HS-5 (cell line): ENCODE data around the gene TMEM125.

Experiments
- DNase-seq: peaks from one replicate; pipeline ENCODE4 v3.0.0-alpha.2; 2012; ENCODE audit warnings: low read depth

TMEM125 gene

DNA sequence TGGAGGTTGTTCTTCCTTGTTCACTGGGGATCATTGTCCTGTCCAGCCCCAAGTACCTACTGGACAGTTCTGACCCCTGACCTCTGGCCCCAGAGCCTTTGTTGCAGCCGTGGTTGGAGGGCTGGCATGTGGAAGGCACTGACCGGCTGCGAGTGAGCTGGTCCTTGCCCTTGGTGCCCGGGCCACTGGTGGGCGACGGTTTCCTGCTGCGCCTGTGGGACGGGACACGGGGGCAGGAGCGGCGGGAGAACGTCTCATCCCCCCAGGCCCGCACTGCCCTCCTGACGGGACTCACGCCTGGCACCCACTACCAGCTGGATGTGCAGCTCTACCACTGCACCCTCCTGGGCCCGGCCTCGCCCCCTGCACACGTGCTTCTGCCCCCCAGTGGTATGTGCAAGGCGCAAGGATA is 42.4 kb downstream of the TMEM125 start:
- DNase-seq = no peak

DNA sequence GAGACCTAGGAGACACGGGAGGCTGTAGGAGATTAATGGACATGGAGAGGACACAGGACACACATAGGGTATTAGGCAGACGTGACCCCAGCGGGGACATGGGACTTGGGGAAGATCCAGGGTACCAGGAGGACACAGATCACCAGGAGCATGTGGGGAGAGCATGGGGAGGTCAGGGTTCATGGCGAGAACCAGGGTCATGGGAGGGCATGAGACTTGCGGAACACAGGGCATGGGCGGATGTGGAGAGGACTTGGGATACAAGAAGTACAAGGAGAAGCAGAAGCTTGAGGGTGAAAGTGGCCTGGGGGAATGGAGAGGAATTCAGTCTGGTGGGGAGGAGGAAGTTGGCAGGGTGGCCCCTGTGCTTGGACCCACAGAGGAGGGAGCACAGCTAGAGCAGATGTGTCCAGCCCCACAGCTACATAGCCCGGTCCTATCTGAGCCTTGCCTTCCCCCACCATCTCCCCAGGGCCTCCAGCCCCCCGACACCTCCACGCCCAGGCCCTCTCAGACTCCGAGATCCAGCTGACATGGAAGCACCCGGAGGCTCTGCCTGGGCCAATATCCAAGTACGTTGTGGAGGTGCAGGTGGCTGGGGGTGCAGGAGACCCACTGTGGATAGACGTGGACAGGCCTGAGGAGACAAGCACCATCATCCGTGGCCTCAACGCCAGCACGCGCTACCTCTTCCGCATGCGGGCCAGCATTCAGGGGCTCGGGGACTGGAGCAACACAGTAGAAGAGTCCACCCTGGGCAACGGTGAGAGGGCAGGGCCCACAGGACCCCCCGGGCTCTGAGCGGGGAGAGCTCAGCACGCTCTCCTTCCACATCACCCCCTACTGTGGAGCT is 43.1 kb downstream of the TMEM125 start:
- DNase-seq = no peak

DNA sequence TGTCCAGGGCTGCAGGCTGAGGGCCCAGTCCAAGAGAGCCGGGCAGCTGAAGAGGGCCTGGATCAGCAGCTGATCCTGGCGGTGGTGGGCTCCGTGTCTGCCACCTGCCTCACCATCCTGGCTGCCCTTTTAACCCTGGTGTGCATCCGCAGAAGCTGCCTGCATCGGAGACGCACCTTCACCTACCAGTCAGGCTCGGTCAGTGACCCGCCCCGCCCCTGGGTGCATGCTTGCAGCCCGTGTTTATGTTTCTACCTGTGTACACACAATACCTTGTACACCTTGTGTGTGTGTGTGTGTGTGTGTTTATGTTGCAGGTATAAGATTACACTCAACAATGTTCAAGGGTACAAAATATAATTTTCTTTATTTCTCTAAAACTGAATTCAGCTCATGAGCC is 44.0 kb downstream of the TMEM125 start:
- DNase-seq = no peak

DNA sequence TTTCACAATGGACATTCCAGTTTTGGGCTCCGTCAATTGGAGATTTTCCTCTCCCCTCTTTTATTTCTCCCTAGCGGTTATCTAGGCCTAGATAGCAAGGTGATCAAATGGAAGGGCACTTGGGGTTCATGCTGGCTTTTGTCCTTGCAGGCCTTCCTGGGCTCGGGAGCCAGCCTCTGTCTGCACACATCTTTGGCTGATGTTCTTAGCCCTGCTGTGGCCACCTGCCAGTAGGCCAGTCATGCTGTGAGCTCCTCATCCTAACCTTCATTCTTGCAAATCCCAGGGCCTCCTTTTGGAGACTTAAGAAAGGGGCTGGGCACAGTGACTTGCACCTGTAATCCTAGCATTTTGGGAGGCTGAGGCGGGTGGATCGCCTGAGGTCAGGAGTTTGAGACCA is 44.5 kb downstream of the TMEM125 start:
- no peak for DNase-seq

DNA sequence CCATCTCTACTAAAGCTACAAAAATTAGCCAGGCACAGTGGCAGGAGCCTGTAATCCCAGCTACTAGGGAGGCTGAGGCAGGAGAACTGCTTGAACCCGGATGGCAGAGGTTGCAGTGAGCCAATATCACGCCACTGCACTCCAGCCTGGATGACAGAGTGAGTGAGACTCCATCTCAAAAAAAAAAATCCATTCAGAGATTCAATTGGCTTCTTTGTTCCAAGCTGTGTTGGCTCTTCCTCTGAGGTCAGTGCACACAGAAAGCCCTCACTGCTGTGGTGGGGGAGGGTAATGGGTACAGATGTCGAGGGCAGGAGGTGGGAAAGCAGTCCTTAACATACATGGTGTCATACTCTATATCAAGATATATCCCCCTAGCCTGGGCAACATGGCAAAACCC is 45.7 kb downstream of the TMEM125 start:
- DNase-seq = no peak

DNA sequence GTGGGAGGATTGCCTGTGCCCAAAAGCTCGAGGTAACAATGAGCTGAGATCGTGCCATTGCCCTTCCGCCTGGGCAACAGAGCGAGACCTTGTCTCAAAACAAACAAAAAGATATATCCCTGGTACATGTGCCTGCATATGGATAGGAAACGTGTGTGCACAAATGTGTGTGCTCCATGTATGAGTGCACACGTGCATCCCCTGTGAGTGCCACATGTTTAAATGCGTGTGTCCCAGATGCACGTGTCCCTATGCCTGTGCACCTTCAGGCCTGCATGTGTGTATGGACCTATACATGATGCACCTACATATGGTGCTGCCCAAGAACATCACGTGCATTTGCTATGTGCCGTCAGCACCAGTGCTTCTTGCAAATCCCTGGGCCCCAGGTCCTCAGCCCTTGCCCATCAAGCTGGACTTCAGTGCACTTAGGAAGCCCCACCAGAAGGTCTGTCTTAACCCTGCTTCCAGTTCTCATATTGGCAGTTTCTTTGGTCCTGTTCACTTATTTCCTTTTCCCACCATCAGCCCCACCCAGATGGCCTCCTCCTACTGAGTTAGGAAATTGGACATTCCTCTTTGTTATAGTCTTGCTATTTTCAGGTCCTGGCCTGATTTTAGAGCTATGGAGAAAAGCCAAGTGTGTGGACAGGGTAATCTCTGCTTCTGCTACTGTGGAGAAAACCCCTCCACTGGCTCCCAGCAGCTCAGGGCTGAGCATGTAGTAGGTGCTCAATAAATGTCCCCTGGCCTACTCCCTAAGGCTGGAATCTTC is 46.4 kb downstream of the TMEM125 start:
- no peak for DNase-seq

DNA sequence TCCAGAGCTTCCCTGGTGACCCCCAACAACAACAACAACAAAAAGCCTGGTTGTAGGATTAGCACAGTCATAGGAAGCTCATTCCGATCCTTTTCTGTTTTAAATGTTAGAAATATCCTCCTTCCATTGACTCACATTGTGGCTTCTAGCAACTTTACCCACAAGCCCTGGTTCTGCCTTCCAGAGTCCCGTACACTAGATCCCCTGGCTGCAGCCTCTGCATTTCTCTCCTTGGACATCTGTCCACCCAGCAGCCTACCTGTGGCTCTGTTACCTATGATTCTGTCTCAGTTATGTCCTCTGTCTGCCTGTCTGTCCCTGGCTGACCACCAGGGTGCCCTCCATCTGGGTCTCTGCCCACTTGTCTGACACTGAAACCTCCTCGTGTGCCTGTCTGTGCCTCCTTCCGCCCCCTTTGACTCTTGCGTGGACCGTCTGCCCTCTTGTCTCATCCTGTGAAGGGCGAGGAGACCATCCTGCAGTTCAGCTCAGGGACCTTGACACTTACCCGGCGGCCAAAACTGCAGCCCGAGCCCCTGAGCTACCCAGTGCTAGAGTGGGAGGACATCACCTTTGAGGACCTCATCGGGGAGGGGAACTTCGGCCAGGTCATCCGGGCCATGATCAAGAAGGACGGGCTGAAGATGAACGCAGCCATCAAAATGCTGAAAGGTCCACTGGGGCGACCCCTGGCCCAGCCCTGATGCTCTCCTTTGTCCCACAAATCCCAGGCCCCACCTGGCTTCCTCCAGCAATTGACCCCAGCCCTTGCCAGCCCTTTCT is 47.1 kb downstream of the TMEM125 start:
- no peak for DNase-seq

DNA sequence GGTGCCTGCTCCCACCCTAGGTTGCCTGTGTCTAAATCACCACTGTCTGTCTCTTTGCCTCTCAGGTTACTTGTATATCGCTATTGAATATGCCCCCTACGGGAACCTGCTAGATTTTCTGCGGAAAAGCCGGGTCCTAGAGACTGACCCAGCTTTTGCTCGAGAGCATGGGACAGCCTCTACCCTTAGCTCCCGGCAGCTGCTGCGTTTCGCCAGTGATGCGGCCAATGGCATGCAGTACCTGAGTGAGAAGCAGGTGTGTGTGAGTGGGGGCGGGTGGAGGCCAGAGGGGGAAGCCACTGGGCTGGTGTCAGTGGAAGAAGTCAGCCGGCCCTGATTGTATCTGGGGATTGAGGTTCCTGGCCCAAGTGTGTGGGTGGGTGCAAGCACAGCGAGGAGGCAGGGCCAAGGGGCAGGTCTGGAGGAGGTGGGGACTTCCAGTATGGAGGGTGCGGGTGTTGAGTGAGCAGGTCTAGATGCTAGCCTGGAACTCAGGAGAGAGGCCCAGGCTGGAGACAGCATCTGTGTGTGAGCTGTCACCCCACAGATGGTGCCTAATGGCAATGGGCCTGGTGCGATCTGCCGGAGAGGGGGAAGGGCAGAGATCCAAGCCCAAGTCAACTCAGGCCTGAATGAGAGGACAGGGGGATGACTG is 48.2 kb downstream of the TMEM125 start:
- DNase-seq = no peak

DNA sequence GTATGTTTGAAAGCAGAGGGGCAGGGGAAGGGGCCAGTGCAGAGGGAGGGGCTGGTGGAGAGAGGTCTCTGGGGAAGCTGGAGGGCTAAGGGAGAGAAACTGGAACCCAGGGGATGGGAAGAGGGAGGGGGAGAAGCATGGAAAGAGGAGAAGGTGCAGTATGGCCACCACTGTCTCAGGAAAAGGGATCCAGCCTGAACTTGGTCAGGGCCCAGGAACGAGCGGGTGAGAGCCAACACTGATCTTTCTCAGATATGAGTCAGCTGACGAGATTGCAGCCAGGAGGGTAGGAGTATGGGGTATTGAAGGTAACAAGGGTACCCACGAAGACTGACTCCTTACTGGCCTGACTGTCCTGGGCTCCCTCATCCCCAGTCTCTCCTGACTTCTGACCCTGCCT is 49.0 kb downstream of the TMEM125 start:
- DNase-seq = no peak

DNA sequence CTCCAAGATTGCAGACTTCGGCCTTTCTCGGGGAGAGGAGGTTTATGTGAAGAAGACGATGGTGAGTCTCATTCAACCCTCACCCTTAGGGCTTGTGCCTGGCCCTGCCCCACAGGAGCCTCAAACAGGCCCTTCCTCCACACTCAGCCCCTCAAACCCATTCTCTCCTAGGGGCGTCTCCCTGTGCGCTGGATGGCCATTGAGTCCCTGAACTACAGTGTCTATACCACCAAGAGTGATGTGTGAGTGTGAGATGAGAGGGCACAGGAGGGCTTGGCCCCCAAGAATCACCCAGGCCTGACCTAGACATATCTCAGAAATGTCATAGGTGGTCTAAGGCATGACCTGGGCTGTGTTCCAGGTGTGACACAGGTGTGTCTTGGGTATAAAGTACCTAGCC is 49.5 kb downstream of the TMEM125 start:
- DNase-seq = no peak

DNA sequence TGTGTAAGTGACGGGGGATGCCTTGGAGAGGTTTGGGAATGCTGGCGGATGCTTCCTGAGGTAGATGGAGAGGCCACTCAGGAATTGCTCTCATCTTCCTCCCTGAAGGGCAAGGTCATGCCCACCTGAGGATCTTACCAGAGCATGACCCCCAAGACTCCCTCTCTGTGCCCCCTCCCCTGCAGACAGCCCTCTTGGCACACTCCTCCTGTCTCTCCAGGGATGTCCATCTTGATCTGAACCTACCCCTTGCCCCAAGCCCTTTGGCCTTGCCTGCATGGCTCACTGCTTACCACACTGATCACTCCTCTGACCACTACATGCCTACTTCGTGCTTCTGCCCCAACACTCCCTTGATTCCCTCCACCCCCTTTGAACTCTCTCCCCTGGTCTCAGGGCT is 50.0 kb downstream of the TMEM125 start:
- DNase-seq = no peak

DNA sequence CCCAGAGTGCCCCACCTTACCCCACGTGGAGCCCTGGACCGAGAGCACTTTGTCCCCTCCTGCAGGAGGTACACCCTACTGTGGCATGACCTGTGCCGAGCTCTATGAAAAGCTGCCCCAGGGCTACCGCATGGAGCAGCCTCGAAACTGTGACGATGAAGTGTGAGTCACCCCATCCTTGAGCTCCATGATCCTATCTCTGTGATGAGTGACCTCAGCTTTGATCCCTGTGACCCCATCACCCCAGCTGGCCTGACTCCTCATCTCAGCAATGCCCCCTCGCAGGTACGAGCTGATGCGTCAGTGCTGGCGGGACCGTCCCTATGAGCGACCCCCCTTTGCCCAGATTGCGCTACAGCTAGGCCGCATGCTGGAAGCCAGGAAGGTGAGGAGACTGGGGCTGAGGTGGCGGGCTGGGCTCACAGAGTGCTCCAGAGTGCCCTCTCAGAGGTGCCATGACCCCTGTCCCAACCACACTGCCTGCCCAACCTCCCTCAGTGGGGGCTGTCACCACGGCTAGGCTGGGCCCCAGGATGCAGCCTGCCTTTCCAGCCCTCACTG is 51.6 kb downstream of the TMEM125 start:
- DNase-seq = no peak

DNA sequence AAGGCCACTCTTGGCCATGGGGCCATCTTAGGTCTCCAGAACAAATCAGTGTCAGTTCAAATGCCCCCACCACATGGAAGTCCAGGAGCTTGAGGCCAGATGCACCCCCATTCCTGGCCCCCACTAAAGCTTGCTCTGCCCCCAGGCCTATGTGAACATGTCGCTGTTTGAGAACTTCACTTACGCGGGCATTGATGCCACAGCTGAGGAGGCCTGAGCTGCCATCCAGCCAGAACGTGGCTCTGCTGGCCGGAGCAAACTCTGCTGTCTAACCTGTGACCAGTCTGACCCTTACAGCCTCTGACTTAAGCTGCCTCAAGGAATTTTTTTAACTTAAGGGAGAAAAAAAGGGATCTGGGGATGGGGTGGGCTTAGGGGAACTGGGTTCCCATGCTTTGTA is 52.7 kb downstream of the TMEM125 start:
- no peak for DNase-seq
